ENCODE measurements around the gene SP8. TPM values are rescaled to one million over a fixed set of nuclear protein-coding genes. Genes with fewer than 3 reads are reported as not detected.

Gene SP8
- polyA plus RNA-seq, 1 of the 3 experiments (the other 2 are of a cell fraction) = not detected

- ChIA-PET POLR2A (no interaction called here), CTCF (interaction anchor here (1.4 kb wide), 1 partner anchor 10 kb away, joined by 8 read pairs; no protein-coding TSS in a partner anchor)
- no peak overlapping the region for H3K4me3 ChIP-seq (ENCODE audit: low read depth in 2 of 2, low read length in 1 of 2)
- no peak overlapping the region for H3K9ac ChIP-seq
- H3F3A ChIP-seq (replicated peaks; ENCODE audit: insufficient read depth) = no peaks in the 10 kb centered on the region
- no peak for DNase-seq
- no peaks in the 10 kb centered on the region for H3K9me2 ChIP-seq
- H3K4me1 ChIP-seq (ENCODE audit: control insufficient read depth in 1 of 2, insufficient read depth in 2 of 2, low read depth in 1 of 2, low read length in 1 of 2) = peaks cover 0 to 4% of the 10 kb centered on the region in 2 experiments; a peak in 1 of 4 replicates
- H2AFZ ChIP-seq (ENCODE audit: low read depth) = no peak overlapping the region
- peaks cover 96% of the 10 kb centered on the region for H3K27me3 ChIP-seq (ENCODE audit: insufficient read depth)
- no peaks in the 10 kb centered on the region for H3K79me2 ChIP-seq (ENCODE audit: insufficient read depth)
- no peak for TF ChIP-seq SIN3A (IDR thresholded peaks at IDR 0.05; ENCODE audit: borderline replicate concordance, low read depth, low read length)
- TF ChIP-seq FOXM1 (IDR thresholded peaks at IDR 0.05; ENCODE audit: low read depth) = no peak
- TF ChIP-seq JUND (IDR thresholded peaks at IDR 0.05) = no peak
- TF ChIP-seq GATA2 (CRISPR knock-in tag; IDR thresholded peaks at IDR 0.05) = no peak
- no peak for TF ChIP-seq RFX5 (IDR thresholded peaks at IDR 0.05; ENCODE audit: low read length)
- no peak for TF ChIP-seq IRF3 (IDR thresholded peaks at IDR 0.05; ENCODE audit: low read depth, low read length)
- TF ChIP-seq TEAD4 (IDR thresholded peaks at IDR 0.05; ENCODE audit: borderline replicate concordance, insufficient read depth) = no peak
- TF ChIP-seq YY1 (IDR thresholded peaks at IDR 0.05; ENCODE audit: low read depth) = no peak
- TF ChIP-seq CHD2 (IDR thresholded peaks at IDR 0.05; ENCODE audit: low read length, partially characterized antibody) = no peak
- TF ChIP-seq NFIC (IDR thresholded peaks at IDR 0.05; ENCODE audit: borderline replicate concordance) = no peak
- TF ChIP-seq POLR2AphosphoS5 (IDR thresholded peaks at IDR 0.05; ENCODE audit: low read depth, low read length) = no peak
- no peak for TF ChIP-seq RAD21 (IDR thresholded peaks at IDR 0.05; ENCODE audit: low read length)
- no peak for TF ChIP-seq FOXJ3 (CRISPR knock-in tag; IDR thresholded peaks at IDR 0.05)
- TF ChIP-seq SMC3 (IDR thresholded peaks at IDR 0.05; ENCODE audit: low read depth, low read length) = no peak
- TF ChIP-seq USF1 (IDR thresholded peaks at IDR 0.05; ENCODE audit: borderline replicate concordance, low read depth) = no peak
- no peak for TF ChIP-seq MXI1 (IDR thresholded peaks at IDR 0.05; ENCODE audit: low read depth, low read length)
- TF ChIP-seq RCOR1 (IDR thresholded peaks at IDR 0.05; ENCODE audit: low read length) = no peak
- TF ChIP-seq EZH2phosphoT487 (IDR thresholded peaks at IDR 0.05; ENCODE audit: borderline replicate concordance, low read depth) = no peak
- TF ChIP-seq NRF1 (IDR thresholded peaks at IDR 0.05; ENCODE audit: low read depth, low read length) = no peak
- TF ChIP-seq RXRA (IDR thresholded peaks at IDR 0.05; ENCODE audit: borderline replicate concordance, low read depth) = no peak
- no peaks in the 10 kb centered on the region for H3K9me3 ChIP-seq
- H3K27ac ChIP-seq (ENCODE audit: low read depth in 2 of 2, low read length in 1 of 2) = no peak overlapping the region
- 4% methylated on average over 10 of the region's 10 CpGs for WGBS (ENCODE audit: low lambda C conversion rate)
- no peaks in the 10 kb centered on the region for H4K20me1 ChIP-seq (ENCODE audit: insufficient read depth)
- no peaks in the 10 kb centered on the region for H3K36me3 ChIP-seq (replicated peaks in 1 of 2; ENCODE audit: control insufficient read depth in 1 of 2, insufficient read depth in 2 of 2, low read length in 1 of 2)
- H3K4me2 ChIP-seq = no peak overlapping the region
Measured at GRCh38 chr7:20788420-20788990, 1.8 kb upstream of the SP8 start.
